ENCODE data around the gene SMARCC2. TPM values are rescaled to one million over a fixed set of nuclear protein-coding genes. Genes with fewer than 3 reads are reported as not detected.

SMARCC2 gene
- 57.8 TPM for polyA plus RNA-seq (2012; ENCODE audit: insufficient read depth, insufficient read length, low read depth)

DNA sequence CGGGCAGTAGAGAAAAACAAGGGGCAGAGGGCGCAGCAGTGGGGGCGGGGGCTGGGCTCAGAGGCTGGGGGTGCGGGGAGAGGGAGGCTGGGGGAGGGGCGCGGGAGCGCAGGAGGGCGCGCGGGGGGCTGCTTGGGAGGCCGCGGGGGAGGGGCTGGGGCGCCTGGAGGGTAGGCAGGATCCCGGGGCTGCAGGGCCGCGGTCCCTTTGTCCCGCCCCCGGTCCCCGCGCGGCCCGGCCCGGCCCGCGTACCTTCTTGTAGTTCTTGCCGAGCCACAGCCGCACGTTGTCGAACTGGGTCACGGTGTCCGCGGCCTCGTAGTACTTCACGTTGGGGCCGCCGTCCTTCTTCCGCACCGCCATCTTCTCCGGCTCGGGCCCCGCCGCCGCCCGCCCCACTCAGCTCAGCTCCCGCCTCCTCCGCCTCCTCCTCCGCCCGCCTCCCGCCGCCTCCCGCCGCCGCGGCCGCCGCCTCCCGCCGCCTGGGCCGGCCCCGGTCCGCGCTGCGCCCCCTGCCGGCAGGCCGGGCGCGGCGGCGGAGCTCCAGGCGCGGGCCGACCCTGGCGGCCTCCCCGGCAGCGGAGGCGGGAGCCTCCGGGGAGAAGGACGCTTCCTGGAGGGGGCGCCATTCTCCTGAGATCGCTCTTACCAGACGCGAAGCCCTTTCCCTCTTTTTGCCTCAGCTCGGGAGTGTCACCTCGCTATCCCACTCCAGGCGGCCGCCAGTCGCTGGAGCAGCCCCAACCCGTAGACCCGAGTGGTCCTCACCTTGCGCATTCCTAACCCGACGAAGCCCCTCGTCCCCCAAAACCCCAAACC is at the start of gene SMARCC2:
SMARCC2 (minus strand) TSS at position 385 of the 819 bp plus-strand sequence; CDS start at position 363, 22 bp downstream.
- peak within 1 kb of the TSS; percentile 92 for H3K4me3 ChIP-seq (ENCODE audit: low read depth, low read length)
- H3K4me1 ChIP-seq: no peaks in the 10 kb centered on the region
- H3K27me3 ChIP-seq: no peaks in the 10 kb centered on the region
- DNase-seq: peak; percentile 96
- H3K9me3 ChIP-seq: no peaks in the 10 kb centered on the region
- peaks cover 18% of the 10 kb centered on the region for H3K36me3 ChIP-seq
- TF ChIP-seq, protein P1, sequence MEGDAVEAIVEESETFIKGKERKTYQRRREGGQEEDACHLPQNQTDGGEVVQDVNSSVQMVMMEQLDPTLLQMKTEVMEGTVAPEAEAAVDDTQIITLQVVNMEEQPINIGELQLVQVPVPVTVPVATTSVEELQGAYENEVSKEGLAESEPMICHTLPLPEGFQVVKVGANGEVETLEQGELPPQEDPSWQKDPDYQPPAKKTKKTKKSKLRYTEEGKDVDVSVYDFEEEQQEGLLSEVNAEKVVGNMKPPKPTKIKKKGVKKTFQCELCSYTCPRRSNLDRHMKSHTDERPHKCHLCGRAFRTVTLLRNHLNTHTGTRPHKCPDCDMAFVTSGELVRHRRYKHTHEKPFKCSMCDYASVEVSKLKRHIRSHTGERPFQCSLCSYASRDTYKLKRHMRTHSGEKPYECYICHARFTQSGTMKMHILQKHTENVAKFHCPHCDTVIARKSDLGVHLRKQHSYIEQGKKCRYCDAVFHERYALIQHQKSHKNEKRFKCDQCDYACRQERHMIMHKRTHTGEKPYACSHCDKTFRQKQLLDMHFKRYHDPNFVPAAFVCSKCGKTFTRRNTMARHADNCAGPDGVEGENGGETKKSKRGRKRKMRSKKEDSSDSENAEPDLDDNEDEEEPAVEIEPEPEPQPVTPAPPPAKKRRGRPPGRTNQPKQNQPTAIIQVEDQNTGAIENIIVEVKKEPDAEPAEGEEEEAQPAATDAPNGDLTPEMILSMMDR (IDR thresholded peaks at IDR 0.05; ENCODE audit: low read depth, low read length): peak; percentile 74

DNA sequence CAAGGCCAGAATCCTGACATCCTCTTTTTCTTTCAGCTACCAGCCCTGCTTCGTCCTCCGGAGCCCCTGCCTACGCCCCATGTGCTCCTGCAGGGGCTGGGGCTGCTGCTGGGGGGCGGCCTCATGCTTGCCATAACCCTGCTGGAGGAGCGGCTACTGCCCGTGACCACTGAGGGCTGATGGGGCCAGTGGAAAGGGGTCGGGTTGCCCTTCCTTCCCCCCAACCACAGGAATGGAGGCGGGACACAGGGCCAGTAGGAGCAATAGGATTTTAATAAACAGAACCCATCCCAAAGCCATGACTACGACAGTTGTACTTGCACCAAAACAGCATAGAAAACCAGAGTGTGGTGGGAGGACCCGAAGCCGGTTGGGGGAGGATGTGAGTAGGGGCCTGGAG is 48.3 kb upstream of the SMARCC2 start:
- Histone ChIP-seq H3K27me3 (no peaks in the 10 kb centered on the region), H3K4me1 (no peaks in the 10 kb centered on the region), H3K4me3 (ENCODE audit: low read depth, low read length) (no peak overlapping the region), H3K36me3 (peaks cover 11% of the 10 kb centered on the region; the same call in 1 of the 2 replicates), H3K9me3 (no peaks in the 10 kb centered on the region)
- TF ChIP-seq, protein P1 (IDR thresholded peaks at IDR 0.05; ENCODE audit: low read depth, low read length): no peak
- DNase-seq: no peak

DNA sequence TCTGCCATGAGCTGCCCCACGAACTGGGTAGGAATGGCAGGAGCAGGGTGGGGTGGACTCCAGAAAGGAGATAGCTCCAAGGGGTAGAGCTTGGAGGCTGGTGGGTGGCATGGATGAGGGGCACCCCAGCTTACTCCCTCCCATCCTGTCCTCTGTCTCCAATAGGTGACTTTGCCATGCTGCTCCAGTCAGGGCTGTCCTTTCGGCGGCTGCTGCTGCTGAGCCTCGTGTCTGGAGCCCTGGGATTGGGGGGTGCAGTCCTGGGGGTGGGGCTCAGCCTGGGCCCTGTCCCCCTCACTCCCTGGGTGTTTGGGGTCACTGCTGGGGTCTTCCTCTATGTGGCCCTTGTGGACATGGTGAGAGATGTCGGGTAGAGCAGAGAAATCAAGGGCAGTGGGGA is 47.7 kb upstream of the SMARCC2 start:
- no peaks in the 10 kb centered on the region for H3K9me3 ChIP-seq

DNA sequence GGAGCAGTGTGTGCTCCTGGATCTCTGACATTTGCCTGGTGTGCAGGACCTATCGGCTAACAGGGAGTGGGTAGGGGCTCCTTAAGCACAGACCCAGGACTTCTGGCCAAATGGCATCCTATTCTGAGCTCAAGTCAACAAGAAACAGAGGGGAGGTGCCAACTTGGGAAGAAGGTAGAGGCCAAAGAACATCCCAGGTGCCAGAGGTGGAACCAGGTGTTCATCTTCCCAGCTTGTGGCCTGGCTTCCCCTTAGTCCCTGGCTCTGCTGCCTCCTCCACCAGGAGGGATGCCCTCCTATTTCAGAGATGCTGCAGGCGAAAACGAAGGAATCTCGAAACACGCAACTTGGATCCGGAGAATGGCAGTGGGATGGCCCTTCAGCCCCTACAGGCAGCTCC is 46.8 kb upstream of the SMARCC2 start:
- Histone ChIP-seq H3K27me3 (no peaks in the 10 kb centered on the region), H3K36me3 (no peaks in the 10 kb centered on the region; the same call in 1 of the 2 replicates), H3K4me3 (ENCODE audit: low read depth, low read length) (no peak overlapping the region), H3K4me1 (no peaks in the 10 kb centered on the region), H3K9me3 (no peaks in the 10 kb centered on the region)
- TF ChIP-seq, protein P1 (IDR thresholded peaks at IDR 0.05; ENCODE audit: low read depth, low read length): no peak
- DNase-seq: no peak

More for the DNA sequence above, 47.7 kb upstream of the SMARCC2 start:
- no peak overlapping the region for H3K4me3 ChIP-seq (ENCODE audit: low read depth, low read length)
- H3K27me3 ChIP-seq: no peaks in the 10 kb centered on the region
- peaks cover 7% of the 10 kb centered on the region; the same call in 1 of the 2 replicates for H3K36me3 ChIP-seq
- TF ChIP-seq, protein P1 (IDR thresholded peaks at IDR 0.05; ENCODE audit: low read depth, low read length): no peak
- DNase-seq: no peak
- no peaks in the 10 kb centered on the region for H3K4me1 ChIP-seq

DNA sequence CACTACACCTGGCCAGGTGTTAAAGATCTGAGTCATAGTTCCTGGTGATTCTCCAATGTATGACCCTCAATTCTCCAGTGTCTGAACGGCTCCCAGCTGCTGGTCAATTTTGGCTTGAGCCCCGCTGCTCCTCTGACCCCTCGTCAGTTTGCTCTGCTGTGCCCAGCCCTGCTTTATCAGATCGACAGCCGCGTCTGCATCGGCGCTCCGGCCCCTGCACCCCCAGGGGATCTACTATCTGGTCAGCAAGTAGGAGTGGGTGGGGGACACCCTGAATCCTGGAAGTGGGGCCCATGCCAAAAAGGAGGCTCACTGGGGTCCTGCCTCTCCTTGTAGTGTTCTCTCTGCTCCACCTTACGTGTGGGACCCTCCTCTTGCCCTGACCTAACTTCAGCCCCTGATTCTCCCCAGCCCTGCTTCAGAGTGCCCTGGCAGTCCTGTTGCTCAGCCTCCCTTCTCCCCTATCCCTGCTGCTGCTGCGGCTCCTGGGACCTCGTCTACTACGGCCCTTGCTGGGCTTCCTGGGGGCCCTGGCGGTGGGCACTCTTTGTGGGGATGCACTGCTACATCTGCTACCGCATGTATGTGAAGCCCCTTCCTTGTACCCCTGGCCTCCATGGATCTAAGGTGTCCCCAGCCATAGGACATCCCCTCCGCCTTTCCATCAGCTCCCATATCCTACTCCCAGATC is 45.6 kb upstream of the SMARCC2 start:
- no peaks in the 10 kb centered on the region for H3K9me3 ChIP-seq
- H3K4me3 ChIP-seq (ENCODE audit: low read depth, low read length): no peak overlapping the region
- no peaks in the 10 kb centered on the region for H3K27me3 ChIP-seq
- H3K4me1 ChIP-seq: no peaks in the 10 kb centered on the region
- H3K36me3 ChIP-seq: no peaks in the 10 kb centered on the region; the same call in 1 of the 2 replicates
- TF ChIP-seq, protein P1 (IDR thresholded peaks at IDR 0.05; ENCODE audit: low read depth, low read length): no peak
- DNase-seq: no peak

Data from BE2C (cell line).